Activated CD4-positive, alpha-beta memory T cell treated with anti-CD3 and anti-CD28 coated beads, Interleukin-2, amount 10 ng/mL, durations not matched to agents 7 days and 5 days (primary cell): ENCODE results near the gene DNAH3. TPM values are rescaled to one million over a fixed set of nuclear protein-coding genes. Genes with fewer than 3 reads are reported as not detected.
"Not testable (repeated sequence)": the region's sequence is repeated elsewhere in the genome, so short reads cannot be mapped to it uniquely, and the experiment has no call there.

Source experiments
- CTCF ChIA-PET: fragments of 350-600 bp; sonication (Branson Sonifier 250); formaldehyde crosslinking; loops from one replicate; lab custom pipeline; 2021; ENCODE audit warnings: antibody characterized with exemption, inconsistent platforms; lab: Charles Lee
- POLR2A ChIA-PET: fragments of 350-600 bp; sonication (Branson Sonifier 250); formaldehyde crosslinking; loops from one replicate; lab custom pipeline; 2021; ENCODE audit warnings: antibody characterized with exemption; lab: Charles Lee
- DNase-seq: peaks from one replicate; pipeline ENCODE4 v3.0.0-alpha.2; 2020
- H3K27ac Mint-ChIP-seq: one replicate; pipeline ENCODE4 v1.8.0; 2021; ENCODE audit warnings: mild to moderate bottlenecking, mixed read lengths
- H3K27me3 Mint-ChIP-seq: one replicate; pipeline ENCODE4 v1.8.0; 2021; ENCODE audit warnings: mixed read lengths
- H3K36me3 Mint-ChIP-seq: one replicate; pipeline ENCODE4 v1.8.0; 2021; ENCODE audit warnings: low read depth, mixed read lengths
- H3K4me1 Mint-ChIP-seq: one replicate; pipeline ENCODE4 v1.8.0; 2021; ENCODE audit warnings: mixed read lengths
- H3K4me3 Mint-ChIP-seq: one replicate; pipeline ENCODE4 v1.8.0; 2021; ENCODE audit warnings: mild to moderate bottlenecking, mixed read lengths
- H3K9me3 Mint-ChIP-seq: one replicate; pipeline ENCODE4 v1.8.0; 2021; ENCODE audit warnings: mixed read lengths
- total RNA-seq, 2 experiments: library from RNA; stranded (reverse); gene quantifications; one replicate each; pipeline ENCODE4 v1.2.3, GENCODE V29; 2021

The DNAH3 gene
- total RNA-seq, 2 experiments from 2014 or later: 0.03 to 0.05 TPM

GRCh38 chr16:21076186-21076883 lies 74.3 kb downstream of the DNAH3 start:
- ChIA-PET POLR2A (no interaction called here), CTCF (interaction anchor here (0.6 kb wide), 1 partner anchor 168 kb away, joined by 3 read pairs; no protein-coding TSS in a partner anchor)
- DNase-seq: no peak
- Mint-ChIP-seq H3K27me3 (no peaks in the 10 kb centered on the region), H3K36me3 (no peaks in the 10 kb centered on the region), H3K4me1 (no peaks in the 10 kb centered on the region), H3K9me3 (no peaks in the 10 kb centered on the region), H3K27ac (no peak overlapping the region), H3K4me3 (no peak overlapping the region)

GRCh38 chr16:21075252-21075651 lies 75.4 kb downstream of the DNAH3 start:
- ChIA-PET CTCF (no interaction called here), POLR2A (no interaction called here)
- no peaks in the 10 kb centered on the region for H3K9me3 Mint-ChIP-seq
- DNase-seq: no peak
- no peaks in the 10 kb centered on the region for H3K36me3 Mint-ChIP-seq
- H3K4me1 Mint-ChIP-seq: no peaks in the 10 kb centered on the region
- H3K27ac Mint-ChIP-seq: no peak overlapping the region
- H3K27me3 Mint-ChIP-seq: no peaks in the 10 kb centered on the region
- no peak overlapping the region for H3K4me3 Mint-ChIP-seq

GRCh38 chr16:21072976-21073375 lies 77.7 kb downstream of the DNAH3 start:
- no peaks in the 10 kb centered on the region for H3K9me3 Mint-ChIP-seq
- no peak overlapping the region for H3K27ac Mint-ChIP-seq
- ChIA-PET POLR2A (no interaction called here), CTCF (no interaction called here)
- no peaks in the 10 kb centered on the region for H3K4me1 Mint-ChIP-seq
- DNase-seq: no peak
- H3K27me3 Mint-ChIP-seq: peaks cover under 1% of the 10 kb centered on the region
- H3K4me3 Mint-ChIP-seq: no peak overlapping the region
- no peaks in the 10 kb centered on the region for H3K36me3 Mint-ChIP-seq

GRCh38 chr16:21071741-21072140 lies 78.9 kb downstream of the DNAH3 start:
- POLR2A ChIA-PET: no interaction called here
- H3K27ac Mint-ChIP-seq: no peak overlapping the region
- CTCF ChIA-PET: no interaction called here
- peaks cover 2% of the 10 kb centered on the region for H3K27me3 Mint-ChIP-seq
- DNase-seq: no peak
- H3K36me3 Mint-ChIP-seq: no peaks in the 10 kb centered on the region
- H3K9me3 Mint-ChIP-seq: no peaks in the 10 kb centered on the region
- no peak overlapping the region for H3K4me3 Mint-ChIP-seq
- H3K4me1 Mint-ChIP-seq: no peaks in the 10 kb centered on the region

GRCh38 chr16:21070564-21070963 lies 80.1 kb downstream of the DNAH3 start:
- DNase-seq: no peak
- ChIA-PET POLR2A (no interaction called here), CTCF (no interaction called here)
- Mint-ChIP-seq H3K27me3 (peaks cover 2% of the 10 kb centered on the region), H3K9me3 (no peaks in the 10 kb centered on the region), H3K4me3 (no peak overlapping the region), H3K4me1 (no peaks in the 10 kb centered on the region), H3K27ac (no peak overlapping the region), H3K36me3 (no peaks in the 10 kb centered on the region)

GRCh38 chr16:21069986-21070385 lies 80.7 kb downstream of the DNAH3 start:
- ChIA-PET CTCF (no interaction called here), POLR2A (no interaction called here)
- H3K36me3 Mint-ChIP-seq: no peaks in the 10 kb centered on the region
- no peak overlapping the region for H3K4me3 Mint-ChIP-seq
- H3K4me1 Mint-ChIP-seq: no peaks in the 10 kb centered on the region
- peaks cover 2% of the 10 kb centered on the region for H3K27me3 Mint-ChIP-seq
- H3K27ac Mint-ChIP-seq: no peak overlapping the region
- DNase-seq: no peak
- no peaks in the 10 kb centered on the region for H3K9me3 Mint-ChIP-seq

GRCh38 chr16:21064203-21064602 lies 86.4 kb downstream of the DNAH3 start:
- H3K27me3 Mint-ChIP-seq: peaks cover 3% of the 10 kb centered on the region
- no peak overlapping the region for H3K4me3 Mint-ChIP-seq
- no peaks in the 10 kb centered on the region for H3K36me3 Mint-ChIP-seq
- H3K9me3 Mint-ChIP-seq: peaks cover 5% of the 10 kb centered on the region
- H3K27ac Mint-ChIP-seq: no peak overlapping the region
- ChIA-PET POLR2A (no interaction called here), CTCF (no interaction called here)
- no peak for DNase-seq
- H3K4me1 Mint-ChIP-seq: no peaks in the 10 kb centered on the region

- POLR2A ChIA-PET, CTCF ChIA-PET, H3K36me3 Mint-ChIP-seq, H3K9me3 Mint-ChIP-seq, DNase-seq, H3K27ac Mint-ChIP-seq, H3K4me1 Mint-ChIP-seq, H3K4me3 Mint-ChIP-seq, H3K27me3 Mint-ChIP-seq: not testable (repeated sequence)
These were observed 87.3 kb downstream of the DNAH3 start for GRCh38 chr16:21063314-21063713.

- ChIA-PET CTCF (interaction anchor here (0.8 kb wide), 1 partner anchor 210 kb away, joined by 3 read pairs; no protein-coding TSS in a partner anchor), POLR2A (no interaction called here)
- DNase-seq: no peak
- Mint-ChIP-seq H3K9me3 (peaks cover 5% of the 10 kb centered on the region), H3K27me3 (peaks cover 15% of the 10 kb centered on the region), H3K27ac (no peak overlapping the region), H3K4me3 (no peak overlapping the region), H3K36me3 (no peaks in the 10 kb centered on the region), H3K4me1 (no peaks in the 10 kb centered on the region)
These were observed 90.6 kb downstream of the DNAH3 start for GRCh38 chr16:21060027-21060510.

- Mint-ChIP-seq H3K9me3 (no peaks in the 10 kb centered on the region), H3K27me3 (peaks cover 20% of the 10 kb centered on the region), H3K4me1 (no peaks in the 10 kb centered on the region), H3K4me3 (no peak overlapping the region), H3K27ac (no peak overlapping the region), H3K36me3 (no peaks in the 10 kb centered on the region)
- ChIA-PET POLR2A (no interaction called here), CTCF (no interaction called here)
- DNase-seq: no peak
These were observed 92.8 kb downstream of the DNAH3 start for GRCh38 chr16:21057875-21058274.

- Mint-ChIP-seq H3K9me3 (no peaks in the 10 kb centered on the region), H3K27ac (no peak overlapping the region), H3K36me3 (no peaks in the 10 kb centered on the region), H3K27me3 (peaks cover 28% of the 10 kb centered on the region), H3K4me3 (no peak overlapping the region), H3K4me1 (no peaks in the 10 kb centered on the region)
- POLR2A ChIA-PET: no interaction called here
- DNase-seq: no peak
- CTCF ChIA-PET: no interaction called here
These were observed 94.2 kb downstream of the DNAH3 start for GRCh38 chr16:21056396-21056795.

- DNase-seq, H3K9me3 Mint-ChIP-seq, H3K4me1 Mint-ChIP-seq, H3K4me3 Mint-ChIP-seq, H3K36me3 Mint-ChIP-seq, H3K27ac Mint-ChIP-seq, POLR2A ChIA-PET: not testable (repeated sequence)
- CTCF ChIA-PET: interaction anchor here (0.6 kb wide), 1 partner anchor 267 kb away, joined by 4 read pairs; no protein-coding TSS in a partner anchor
- H3K27me3 Mint-ChIP-seq: peaks cover 34% of the 10 kb centered on the region
These were observed 94.9 kb downstream of the DNAH3 start for GRCh38 chr16:21055738-21056137.

- ChIA-PET CTCF (no interaction called here), POLR2A (no interaction called here)
- no peaks in the 10 kb centered on the region for H3K9me3 Mint-ChIP-seq
- no peaks in the 10 kb centered on the region for H3K4me1 Mint-ChIP-seq
- H3K27ac Mint-ChIP-seq: no peak overlapping the region
- no peak overlapping the region for H3K4me3 Mint-ChIP-seq
- no peaks in the 10 kb centered on the region for H3K36me3 Mint-ChIP-seq
- peaks cover 34% of the 10 kb centered on the region for H3K27me3 Mint-ChIP-seq
- no peak for DNase-seq
These were observed 97.1 kb downstream of the DNAH3 start for GRCh38 chr16:21053590-21053989.
